ENCODE results near the gene PRKCA. TPM values are rescaled to one million over a fixed set of nuclear protein-coding genes. Genes with fewer than 3 reads are reported as not detected.

PRKCA gene
- total RNA-seq, 4 donors from 2014 or later: 55.8 to 90.7 (median 66.7) TPM

GRCh38 chr17:66508896-66509844, 206.8 kb downstream of the PRKCA start:
- DNase-seq (ENCODE audit: low spot score in 2 of 2): no peak
- Histone ChIP-seq H3K4me1 (peaks cover 0 to 31% (median 11%) of the 10 kb centered on the region in 4 donors), H3K36me3 (no peaks in the 10 kb centered on the region), H3K9me3 (no peaks in the 10 kb centered on the region), H3K27ac (peak overlapping the region in 1 of 4 donors; percentile 48), H3K4me3 (no peak overlapping the region), H3K27me3 (no peaks in the 10 kb centered on the region)
- TF ChIP-seq EP300 (IDR thresholded peaks at IDR 0.05): no peak
- TF ChIP-seq POLR2A (IDR thresholded peaks at IDR 0.05): no peak
- TF ChIP-seq CTCF (IDR thresholded peaks at IDR 0.05): no peak
- 73% methylated on average over 8 of the region's 8 CpGs for WGBS, 2 donors

- WGBS, 2 donors: 81 to 82% methylated on average over 3 of the region's 3 CpGs
- Histone ChIP-seq H3K4me3 (no peak overlapping the region), H3K9me3 (no peaks in the 10 kb centered on the region), H3K36me3 (no peaks in the 10 kb centered on the region), H3K27me3 (no peaks in the 10 kb centered on the region), H3K27ac (no peak overlapping the region), H3K4me1 (peaks cover 0 to 24% (median 11%) of the 10 kb centered on the region in 4 donors)
- DNase-seq (ENCODE audit: low spot score in 2 of 2): no peak
- TF ChIP-seq EP300 (IDR thresholded peaks at IDR 0.05) (no peak), CTCF (IDR thresholded peaks at IDR 0.05) (no peak)
Observed at GRCh38 chr17:66509926-66510325, 207.5 kb downstream of the PRKCA start.

- 89 to 95% methylated on average over 3 of the region's 3 CpGs for WGBS, 2 donors
- Histone ChIP-seq H3K4me3 (no peak overlapping the region), H3K27me3 (no peaks in the 10 kb centered on the region), H3K4me1 (peaks cover 0 to 24% (median 11%) of the 10 kb centered on the region in 4 donors), H3K36me3 (no peaks in the 10 kb centered on the region), H3K27ac (no peak overlapping the region), H3K9me3 (no peaks in the 10 kb centered on the region)
- no peak for TF ChIP-seq POLR2A (IDR thresholded peaks at IDR 0.05)
- TF ChIP-seq CTCF (IDR thresholded peaks at IDR 0.05): no peak
- TF ChIP-seq EP300 (IDR thresholded peaks at IDR 0.05): no peak
- DNase-seq (ENCODE audit: low spot score in 2 of 2): no peak
Observed at GRCh38 chr17:66511135-66511534, 208.7 kb downstream of the PRKCA start.

GRCh38 chr17:66514227-66514806, 211.9 kb downstream of the PRKCA start:
- Histone ChIP-seq H3K27me3 (no peaks in the 10 kb centered on the region), H3K4me1 (peaks cover 0 to 9% (median 0%) of the 10 kb centered on the region in 4 donors), H3K27ac (no peak overlapping the region), H3K9me3 (no peaks in the 10 kb centered on the region), H3K4me3 (no peak overlapping the region), H3K36me3 (no peaks in the 10 kb centered on the region)
- DNase-seq (ENCODE audit: low spot score in 2 of 2): no peak
- no peak for TF ChIP-seq POLR2A (IDR thresholded peaks at IDR 0.05)
- TF ChIP-seq EP300 (IDR thresholded peaks at IDR 0.05): no peak
- TF ChIP-seq CTCF (IDR thresholded peaks at IDR 0.05): no peak
- whole genome bisulfite sequencing, 2 donors: 70 to 82% methylated on average over 11 of the region's 11 CpGs

- no peak for TF ChIP-seq CTCF (IDR thresholded peaks at IDR 0.05)
- no peak for TF ChIP-seq POLR2A (IDR thresholded peaks at IDR 0.05)
- TF ChIP-seq EP300 (IDR thresholded peaks at IDR 0.05): no peak
- H3K27ac ChIP-seq: no peak overlapping the region
- WGBS, 2 donors: 78 to 84% methylated on average over 4 of the region's 4 CpGs
- DNase-seq (ENCODE audit: low spot score in 2 of 2): no peak
- no peaks in the 10 kb centered on the region for H3K27me3 ChIP-seq
- peaks cover 0 to 15% (median 0%) of the 10 kb centered on the region in 4 donors for H3K4me1 ChIP-seq
- H3K4me3 ChIP-seq: no peak overlapping the region
- H3K36me3 ChIP-seq: no peaks in the 10 kb centered on the region
- no peaks in the 10 kb centered on the region for H3K9me3 ChIP-seq
Observed at GRCh38 chr17:66515974-66516373, 213.6 kb downstream of the PRKCA start.
